GM20000 (cell line): Measurements from ENCODE around the gene TEX2.
A peak's percentile ranks its signal among the peaks of the same experiment; 100 is the strongest.

Experiments used
- DNase-seq: peaks from one replicate; pipeline ENCODE4 v3.0.0; 2012; ENCODE audit warnings: low spot score
- TF ChIP-seq, protein P1 (sequence below): IDR thresholded peaks from 2 replicates; pipeline ENCODE4 v1.5.1; 2012; ENCODE audit warnings: mild to moderate bottlenecking, control low read depth; ENCODE audit errors: extremely low read depth, missing control alignments

TEX2 gene

DNA sequence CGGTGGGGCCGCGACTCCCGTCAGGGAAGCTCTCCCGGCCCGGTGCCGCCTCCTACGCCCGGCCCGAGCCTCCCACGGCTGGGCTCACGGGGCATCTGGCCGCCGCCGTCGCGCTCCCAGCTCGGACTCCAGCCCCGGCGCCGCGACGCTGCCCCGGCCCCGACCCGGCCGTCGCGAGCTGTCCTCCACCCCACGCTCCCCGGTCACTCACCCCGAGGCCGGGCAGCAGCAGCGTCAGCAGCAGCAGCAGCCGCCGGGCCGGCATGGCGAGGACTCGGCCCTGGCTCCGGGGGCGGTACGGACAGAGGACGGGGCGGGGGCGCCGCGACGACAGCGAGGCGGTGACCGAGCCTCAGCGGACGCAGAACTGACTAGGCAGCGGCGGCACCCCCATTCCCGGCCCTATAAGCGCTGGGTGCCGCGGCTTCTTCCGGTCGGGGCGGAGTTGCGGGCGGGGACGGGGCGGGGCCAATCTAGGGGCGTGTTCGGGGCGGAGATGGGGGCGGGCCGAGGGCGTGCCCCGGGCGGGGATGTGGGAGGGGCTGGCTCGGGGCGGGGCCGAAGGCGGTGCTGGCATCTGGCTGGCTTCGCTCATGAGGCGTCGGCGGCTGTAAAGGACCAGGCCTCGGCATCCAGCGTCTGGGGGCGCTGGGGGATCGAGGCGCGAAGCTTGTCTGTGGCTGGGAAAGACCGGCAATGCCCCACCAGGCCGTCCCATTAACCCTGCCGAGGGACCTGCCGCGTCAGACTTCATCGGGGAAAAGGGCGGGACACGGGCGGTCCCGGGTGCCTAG lies 133.1 kb downstream of the TEX2 start, which contains the start of gene ERN1:
Gene ERN1, minus strand, starts transcription at position 380 of the 794 bp plus-strand sequence. Its CDS starts 115 bp downstream, at position 265.
- DNase-seq, result peak; percentile 97
- TF ChIP-seq, protein P1, sequence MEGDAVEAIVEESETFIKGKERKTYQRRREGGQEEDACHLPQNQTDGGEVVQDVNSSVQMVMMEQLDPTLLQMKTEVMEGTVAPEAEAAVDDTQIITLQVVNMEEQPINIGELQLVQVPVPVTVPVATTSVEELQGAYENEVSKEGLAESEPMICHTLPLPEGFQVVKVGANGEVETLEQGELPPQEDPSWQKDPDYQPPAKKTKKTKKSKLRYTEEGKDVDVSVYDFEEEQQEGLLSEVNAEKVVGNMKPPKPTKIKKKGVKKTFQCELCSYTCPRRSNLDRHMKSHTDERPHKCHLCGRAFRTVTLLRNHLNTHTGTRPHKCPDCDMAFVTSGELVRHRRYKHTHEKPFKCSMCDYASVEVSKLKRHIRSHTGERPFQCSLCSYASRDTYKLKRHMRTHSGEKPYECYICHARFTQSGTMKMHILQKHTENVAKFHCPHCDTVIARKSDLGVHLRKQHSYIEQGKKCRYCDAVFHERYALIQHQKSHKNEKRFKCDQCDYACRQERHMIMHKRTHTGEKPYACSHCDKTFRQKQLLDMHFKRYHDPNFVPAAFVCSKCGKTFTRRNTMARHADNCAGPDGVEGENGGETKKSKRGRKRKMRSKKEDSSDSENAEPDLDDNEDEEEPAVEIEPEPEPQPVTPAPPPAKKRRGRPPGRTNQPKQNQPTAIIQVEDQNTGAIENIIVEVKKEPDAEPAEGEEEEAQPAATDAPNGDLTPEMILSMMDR, result no peak

DNA sequence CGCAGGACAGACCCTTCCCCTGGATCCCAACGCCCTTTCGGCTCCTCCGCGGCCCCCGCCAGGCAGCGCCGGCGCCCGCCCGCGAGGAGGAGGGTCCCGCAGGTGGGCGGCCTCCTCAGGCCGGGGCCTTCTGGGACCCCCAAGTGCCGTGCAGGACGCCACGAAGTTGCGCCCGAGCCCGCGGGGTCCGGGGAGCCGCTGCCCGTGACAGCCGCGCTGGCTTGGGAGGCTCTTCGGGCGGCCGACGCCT lies 133.6 kb downstream of the TEX2 start:
- TF ChIP-seq, protein P1, result no peak
- no peak for DNase-seq

DNA sequence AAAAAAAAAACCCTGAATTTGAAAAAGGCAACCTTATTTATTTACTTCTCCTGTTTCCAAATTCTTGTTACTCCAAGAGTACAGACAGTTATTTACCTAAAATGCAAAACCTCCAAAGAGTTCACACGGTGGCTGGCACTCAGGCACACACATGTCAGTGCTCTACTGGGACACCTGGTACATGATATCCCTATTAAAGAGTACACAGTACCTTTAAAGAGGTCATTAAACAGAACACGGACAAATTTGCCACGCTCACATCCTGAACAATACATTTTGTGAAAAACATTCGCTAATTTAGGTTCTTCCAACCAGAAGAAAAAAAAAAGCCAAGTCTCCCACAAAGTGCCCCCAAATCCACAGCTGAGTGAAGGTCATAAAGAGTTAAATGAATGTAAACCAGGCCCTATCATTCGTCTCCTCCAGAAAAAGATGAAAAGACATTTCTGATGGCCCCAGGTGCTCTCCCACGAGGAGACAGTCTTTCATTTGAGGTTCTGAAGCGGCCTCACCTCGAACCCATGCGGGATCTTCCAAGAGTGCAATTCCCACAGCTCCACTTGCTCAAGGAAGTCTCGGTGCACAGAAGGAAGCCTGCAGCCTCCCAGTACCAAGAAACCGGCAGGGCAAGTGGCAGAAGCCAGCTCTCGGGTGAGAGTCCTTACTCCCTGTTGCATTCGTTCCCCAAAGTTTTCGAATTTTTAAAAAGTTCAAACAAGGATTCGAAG lies 134.1 kb downstream of the TEX2 start:
- TF ChIP-seq, protein P1, result no peak
- DNase-seq, result no peak

DNA sequence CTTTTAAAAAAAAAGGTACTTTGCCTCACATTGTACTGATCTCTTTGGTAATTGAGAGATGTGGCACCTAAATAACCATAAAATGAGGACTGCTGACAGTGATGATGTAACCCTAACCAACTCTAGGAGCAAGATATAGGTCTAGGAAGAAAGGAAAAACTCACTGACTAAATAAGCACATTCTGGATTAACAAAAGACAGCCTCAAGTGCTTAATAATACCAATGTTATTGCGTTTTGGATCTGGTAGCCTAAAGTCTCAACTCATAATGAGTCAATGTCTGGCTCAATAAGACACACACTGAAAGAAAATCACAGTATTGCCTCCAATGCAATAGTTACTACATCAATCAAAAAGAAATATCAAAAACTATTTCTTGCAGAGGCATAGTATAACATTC lies 136.1 kb downstream of the TEX2 start:
- TF ChIP-seq, protein P1, result no peak
- no peak for DNase-seq

DNA sequence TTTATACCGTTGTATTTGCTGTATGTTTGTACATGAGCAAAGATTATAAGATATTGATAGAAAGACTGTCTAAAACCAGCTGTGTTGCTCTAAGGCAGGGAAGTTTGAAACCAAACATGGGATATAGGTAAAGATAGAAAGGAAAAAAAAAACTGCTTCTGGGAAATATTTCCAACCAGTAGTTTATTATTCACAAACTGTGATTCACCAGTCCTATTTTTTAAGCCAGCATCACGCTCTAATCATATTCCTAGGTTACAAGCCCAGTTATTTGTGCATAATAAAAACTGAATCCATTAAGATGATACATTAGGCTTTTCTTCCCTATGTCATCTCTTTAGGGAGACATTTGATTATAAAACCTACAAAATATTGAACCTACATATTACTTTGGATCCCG lies 137.1 kb downstream of the TEX2 start:
- TF ChIP-seq, protein P1, result no peak

DNA sequence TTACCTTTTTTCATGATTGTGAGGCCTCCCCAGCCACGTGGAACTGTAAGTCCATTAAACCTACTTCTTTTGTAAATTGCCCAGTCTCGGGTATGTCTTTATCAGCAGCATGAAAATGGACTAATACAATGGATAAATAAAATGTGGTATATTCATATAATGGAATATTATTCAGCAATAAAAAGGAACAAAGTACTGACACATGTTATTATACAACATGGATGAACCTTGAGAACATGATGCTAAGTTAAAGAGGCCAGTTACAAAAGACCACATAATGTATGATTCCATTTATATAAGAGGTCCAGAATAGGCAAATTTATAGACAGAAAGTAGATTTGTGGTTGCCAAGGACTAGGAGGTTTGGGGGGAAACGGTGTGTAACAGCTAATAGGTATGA lies 138.5 kb downstream of the TEX2 start:
- DNase-seq, result no peak

More for the DNA sequence above, 137.1 kb downstream of the TEX2 start:
- no peak for DNase-seq

DNA sequence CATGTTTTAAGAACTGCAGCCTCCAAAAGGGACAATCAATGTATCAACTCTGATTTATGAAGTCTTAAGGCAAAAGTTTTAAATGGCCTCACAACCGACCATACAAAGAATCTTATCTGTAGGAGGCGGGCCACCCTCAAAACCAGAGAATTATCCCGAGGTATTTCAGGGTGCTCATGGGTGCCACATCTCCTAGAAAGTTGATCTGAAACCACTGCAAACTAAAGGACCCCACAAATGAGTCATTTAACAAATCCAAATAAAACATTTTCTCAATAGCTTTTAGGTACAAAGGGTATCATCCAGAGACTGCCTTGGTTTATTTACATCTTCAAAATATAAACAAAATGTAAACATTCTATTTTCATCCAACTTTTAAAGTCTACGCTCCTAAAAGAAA lies 139.9 kb downstream of the TEX2 start:
- no peak for DNase-seq
- TF ChIP-seq, protein P1, result no peak

More for the DNA sequence above, 138.5 kb downstream of the TEX2 start:
- TF ChIP-seq, protein P1, result no peak

DNA sequence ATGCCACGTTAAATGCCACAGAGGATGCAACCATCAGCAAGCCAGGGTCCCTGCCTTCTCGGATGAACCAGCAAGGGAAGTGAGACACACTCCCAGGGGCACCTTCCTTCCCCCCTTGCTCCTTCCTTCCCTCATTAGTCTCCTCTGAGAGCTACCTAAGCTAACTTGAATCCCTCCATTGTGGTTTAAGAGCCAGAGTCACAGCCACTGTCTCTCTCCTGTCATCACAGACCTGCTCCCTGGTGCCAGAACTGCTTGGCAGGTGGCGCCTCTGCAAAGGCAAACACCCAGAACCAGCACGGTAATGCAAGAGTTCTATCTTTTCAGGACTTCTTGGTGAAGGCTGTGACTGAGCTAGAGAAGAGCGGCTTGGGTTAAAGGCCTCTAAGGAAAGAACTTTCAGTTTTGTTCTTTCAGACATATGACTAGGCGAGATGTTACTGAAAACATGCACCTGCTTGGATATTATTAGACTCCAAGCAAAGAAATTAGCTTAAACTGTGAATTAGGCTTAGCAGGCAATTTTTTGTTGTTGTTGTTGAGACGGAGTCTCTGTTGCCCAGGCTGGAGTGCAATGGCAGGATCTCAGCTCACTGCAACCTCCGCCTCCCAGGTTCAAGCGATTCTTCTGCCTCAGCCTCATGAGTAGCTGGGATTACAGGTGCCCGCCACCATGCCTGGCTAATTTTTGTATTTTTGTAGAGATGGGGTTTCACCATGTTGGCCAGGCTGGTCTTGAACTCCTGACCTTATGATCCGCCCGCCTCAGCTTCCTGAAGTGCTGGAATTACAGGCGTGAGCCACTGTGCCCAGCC lies 141.9 kb downstream of the TEX2 start:
- DNase-seq, result peak; percentile 70
